ENCODE measurements around the gene CHST12. TPM values are rescaled to one million over a fixed set of nuclear protein-coding genes. Genes with fewer than 3 reads are reported as not detected.

The CHST12 gene
- total and polyA plus RNA-seq, 2 of the 4 experiments (the other 2 are of a cell fraction), result 3.8 to 27.0 TPM

GRCh38 chr7:2393706-2394105 lies 9.7 kb upstream of the CHST12 start:
- no peak for ATAC-seq (ENCODE audit: low read depth)
- H3K9ac ChIP-seq (ENCODE audit: low read depth, low read length), result no peak overlapping the region
- in situ Hi-C loops (cut with MboI; ENCODE audit: low sequenced_read_pairs), result no loop called here

More at GRCh38 chr7:2393706-2394105, 9.7 kb upstream of the CHST12 start:
- H4K5ac ChIP-seq (ENCODE audit: low read depth, low read length), result no peak overlapping the region
- no peak overlapping the region for H3K4me3 ChIP-seq (ENCODE audit: insufficient read depth, low read depth, low read length)
- H3K79me1 ChIP-seq (ENCODE audit: low read depth in 1 of 2, low read length in 2 of 2), result no peaks in the 10 kb centered on the region
- dilution Hi-C loops (cut with HindIII; ENCODE audit: low sequenced_read_pairs, unreplicated experiment) (no loop called here), intact Hi-C loops (cut with micrococcal nuclease) (no loop called here)
- no peak overlapping the region for H3K4me2 ChIP-seq (ENCODE audit: low read depth, low read length)
- H2AFZ ChIP-seq (replicated peaks; ENCODE audit: low read length, poor library complexity), result no peak overlapping the region
- no peaks in the 10 kb centered on the region for H3K9me3 ChIP-seq (ENCODE audit: control insufficient read depth, insufficient read depth, low read length)
- H3K14ac ChIP-seq (replicated peaks; ENCODE audit: low read depth, low read length), result no peak overlapping the region
- ChIA-PET POLR2A (ENCODE audit: unreplicated experiment) (no interaction called here), CTCF (no interaction called here)
- BruUV-seq (replicated peaks), result no TSS peak
- no peak overlapping the region for H3K18ac ChIP-seq (ENCODE audit: low read depth, low read length)
- no peak overlapping the region for H2AK5ac ChIP-seq (ENCODE audit: low read depth, low read length)
- H2BK5ac ChIP-seq (ENCODE audit: low read depth, low read length, poor library complexity, severe bottlenecking), result no peak overlapping the region
- H3K27ac ChIP-seq (ENCODE audit: insufficient read depth, low read length), result no peak overlapping the region
- no peak overlapping the region for H3K23ac ChIP-seq (ENCODE audit: low read depth, low read length)
- no peak overlapping the region for H4K8ac ChIP-seq (ENCODE audit: low read depth in 2 of 2, low read length in 2 of 2)
- no peaks in the 10 kb centered on the region for H3K36me3 ChIP-seq (ENCODE audit: control insufficient read depth, insufficient read depth, low read length)
- H2BK120ac ChIP-seq (ENCODE audit: low read depth, low read length), result no peak overlapping the region
- no peak for DNase-seq
- no peak overlapping the region for H2BK15ac ChIP-seq (ENCODE audit: low read depth, low read length)
- H2AK9ac ChIP-seq (replicated peaks; ENCODE audit: low read depth, low read length, poor library complexity), result no peak overlapping the region
- WGBS, 2 experiments (ENCODE audit: extremely low coverage in 2 of 2, insufficient read length in 1 of 2), result 44% methylated on average over 11 of the region's 12 CpGs; no CpG with 5 or more reads in 1 of the 2 experiments
- no peaks in the 10 kb centered on the region for H3K4me1 ChIP-seq (ENCODE audit: control insufficient read depth, insufficient read depth, low read length)
- no peaks in the 10 kb centered on the region for H3K9me1 ChIP-seq (ENCODE audit: insufficient read depth, low read length)
- no peak overlapping the region for H4K91ac ChIP-seq (ENCODE audit: insufficient read depth, low read depth, low read length)
- H3K27me3 ChIP-seq (ENCODE audit: control insufficient read depth, insufficient read depth, low read length), result no peaks in the 10 kb centered on the region
- H4K20me1 ChIP-seq (ENCODE audit: insufficient read depth, low read length), result no peaks in the 10 kb centered on the region; the same call in 1 of the 2 replicates
- TF ChIP-seq RCOR1 (IDR thresholded peaks at IDR 0.05; ENCODE audit: insufficient replicate concordance, low read length) (no peak), RFX5 (IDR thresholded peaks at IDR 0.05; ENCODE audit: low read depth, low read length) (no peak), MAZ (IDR thresholded peaks at IDR 0.05; ENCODE audit: borderline replicate concordance, low read depth, low read length) (no peak), SMC3 (IDR thresholded peaks at IDR 0.05; ENCODE audit: low read depth, low read length) (no peak), RAD21 (IDR thresholded peaks at IDR 0.05; ENCODE audit: low read length) (no peak), CEBPB (IDR thresholded peaks at IDR 0.05; ENCODE audit: low read depth, low read length) (no peak), POLR2A (IDR thresholded peaks at IDR 0.05; ENCODE audit: low read depth, low read length) (no peak), FOS (IDR thresholded peaks at IDR 0.05; ENCODE audit: low read depth, low read length) (no peak), CTCF (conservative IDR thresholded peaks at IDR 0.05; ENCODE audit: low read depth, low read length) (no peak), MAFK (IDR thresholded peaks at IDR 0.05; ENCODE audit: low read depth, low read length) (no peak), MXI1 (IDR thresholded peaks at IDR 0.05; ENCODE audit: borderline replicate concordance, low read depth, low read length) (no peak), USF2 (IDR thresholded peaks at IDR 0.05; ENCODE audit: low read depth, low read length) (no peak)
- no peak overlapping the region for H3K56ac ChIP-seq (ENCODE audit: extremely low read depth, insufficient read depth, low read length)
- no peak overlapping the region for H2BK20ac ChIP-seq (ENCODE audit: low read depth, low read length)
- H3K4ac ChIP-seq (ENCODE audit: low read depth, low read length), result no peak overlapping the region

Measured in IMR-90 (cell line).